Stimulated activated CD4-positive, alpha-beta T cell treated with anti-CD3 and anti-CD28 coated beads, Interleukin-4, amount 100 ng/mL, for 24 hours (primary cell): ENCODE data around the gene DRAXIN.

Source experiments
- DNase-seq: peaks from one replicate; pipeline ENCODE4 v3.0.0-alpha.2; 2020

Gene DRAXIN, protein sequence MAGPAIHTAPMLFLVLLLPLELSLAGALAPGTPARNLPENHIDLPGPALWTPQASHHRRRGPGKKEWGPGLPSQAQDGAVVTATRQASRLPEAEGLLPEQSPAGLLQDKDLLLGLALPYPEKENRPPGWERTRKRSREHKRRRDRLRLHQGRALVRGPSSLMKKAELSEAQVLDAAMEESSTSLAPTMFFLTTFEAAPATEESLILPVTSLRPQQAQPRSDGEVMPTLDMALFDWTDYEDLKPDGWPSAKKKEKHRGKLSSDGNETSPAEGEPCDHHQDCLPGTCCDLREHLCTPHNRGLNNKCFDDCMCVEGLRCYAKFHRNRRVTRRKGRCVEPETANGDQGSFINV

GRCh38 chr1:11691302-11691914 is at the start of gene DRAXIN:
TSS of gene DRAXIN (plus strand) at chr1:11691710. CDS start at chr1:11706259, 14,549 bp downstream.
- no peak for DNase-seq

DNA sequence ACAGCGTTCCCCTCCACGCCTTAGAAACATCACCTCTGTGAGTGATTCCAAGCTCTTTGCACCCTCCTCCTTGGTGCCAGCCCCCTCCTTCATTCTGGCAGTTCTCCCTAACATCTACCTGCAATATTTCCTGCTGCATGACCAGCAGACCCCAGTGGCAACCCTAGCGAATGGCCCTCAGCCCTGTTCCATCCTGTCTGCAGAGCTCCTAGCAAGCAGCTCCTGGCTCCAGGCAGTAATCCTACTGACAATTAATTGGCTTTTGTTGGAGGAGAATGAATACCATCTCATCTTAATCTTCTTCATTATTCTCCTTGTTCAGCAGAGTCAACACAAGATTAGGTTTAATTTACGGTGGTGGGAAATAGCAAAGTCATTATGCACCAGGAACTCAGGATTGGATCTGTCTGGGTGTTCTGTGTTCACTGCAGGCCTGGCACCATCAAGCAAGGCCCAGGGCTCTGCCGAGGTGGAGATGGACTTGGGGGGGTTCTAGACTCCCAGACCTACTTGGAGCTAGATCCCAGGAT is 49.7 kb upstream of the DRAXIN start:
- no peak for DNase-seq

DNA sequence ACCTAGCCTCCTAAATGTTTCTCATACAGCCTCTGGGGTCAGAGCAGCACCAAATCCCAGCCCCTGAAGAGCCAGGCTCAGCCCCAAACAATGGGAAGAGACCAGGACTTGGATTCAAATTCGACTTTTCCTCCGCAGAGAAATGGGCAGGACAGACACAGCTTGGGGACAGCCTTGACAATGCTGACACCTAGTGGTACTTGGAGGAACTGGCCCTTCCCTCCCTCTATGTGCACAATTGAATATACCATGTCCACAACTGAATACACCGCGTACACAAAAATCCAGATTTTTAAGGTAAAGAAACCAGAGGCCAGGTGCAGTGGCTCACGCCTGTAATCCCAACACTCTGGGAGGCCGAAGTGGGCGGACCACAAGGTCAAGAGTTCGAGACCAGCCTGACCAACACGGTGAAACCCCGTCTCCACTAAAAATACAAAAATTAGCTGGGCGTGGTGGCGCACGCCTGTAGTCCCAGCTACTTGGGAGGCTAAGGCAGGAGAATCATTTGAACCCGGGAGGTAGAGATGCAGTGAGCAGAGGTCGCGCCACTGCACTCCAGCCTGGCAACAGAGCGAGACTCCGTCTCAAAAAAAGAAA is 49.0 kb upstream of the DRAXIN start:
- DNase-seq: peak; percentile 79

DNA sequence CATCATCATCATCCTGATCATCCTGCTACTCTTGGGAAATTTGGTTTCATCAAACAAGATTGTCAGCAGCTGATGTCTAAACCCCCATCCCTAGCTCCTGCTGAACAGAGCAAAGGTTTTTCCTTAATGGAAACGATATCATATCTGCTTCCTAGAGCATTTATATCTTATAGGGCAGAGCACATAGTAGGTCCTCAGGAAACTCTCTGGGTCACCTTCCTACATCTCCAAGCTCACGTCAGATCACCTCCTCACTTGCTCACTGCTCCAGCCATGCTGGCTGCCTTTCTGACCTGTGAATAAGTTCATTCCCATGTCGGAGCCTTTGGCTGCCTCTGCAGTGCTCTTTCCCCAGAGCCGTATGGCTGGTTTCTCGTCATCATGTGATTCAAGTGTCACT is 47.7 kb upstream of the DRAXIN start:
- no peak for DNase-seq

GRCh38 chr1:11645270-11645669 is 46.2 kb upstream of the DRAXIN start:
- DNase-seq: no peak

- DNase-seq: peak; percentile 85
Measured at GRCh38 chr1:11645670-11646265, 45.7 kb upstream of the DRAXIN start.

DNA sequence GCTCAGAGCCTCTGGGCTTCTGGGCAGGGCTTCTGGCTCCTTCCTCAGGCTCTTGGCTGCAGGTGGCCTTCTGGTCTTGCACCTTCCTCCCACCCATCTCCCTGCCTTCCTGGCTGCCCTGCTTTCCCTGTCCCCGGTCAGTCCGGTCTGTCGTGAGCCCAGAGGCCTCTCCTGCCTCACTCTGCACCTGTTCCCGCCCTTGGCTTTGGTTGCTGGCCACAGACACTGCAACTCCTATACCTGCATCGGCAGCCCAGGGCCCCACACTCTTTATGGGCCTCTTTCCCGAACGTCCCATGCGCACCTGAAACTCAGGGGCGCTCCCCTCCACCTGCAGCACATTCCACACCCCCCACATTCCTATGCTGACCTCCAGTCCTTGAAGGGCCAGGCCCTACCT is 45.2 kb upstream of the DRAXIN start:
- no peak for DNase-seq

DNA sequence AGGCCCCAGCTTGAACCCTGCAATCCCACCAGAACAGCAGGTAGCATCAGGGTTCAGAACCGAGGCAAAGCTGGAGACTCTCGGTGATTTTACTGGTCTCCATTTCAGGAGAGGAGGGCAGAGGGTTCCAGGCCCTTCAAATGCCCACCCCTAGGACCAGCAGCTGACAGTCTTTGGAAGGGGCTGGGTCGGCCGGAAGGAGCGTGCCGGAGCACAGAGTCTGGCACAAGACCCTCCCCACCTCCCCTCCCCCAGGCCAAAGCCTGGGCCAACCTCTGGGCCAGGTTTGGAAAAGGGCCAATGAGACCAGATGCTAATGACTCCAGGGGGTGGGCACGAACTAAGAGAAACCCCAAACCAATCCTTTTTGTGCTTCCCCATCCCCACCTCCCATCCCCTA is 44.2 kb upstream of the DRAXIN start:
- no peak for DNase-seq

GRCh38 chr1:11648039-11648438 is 43.5 kb upstream of the DRAXIN start:
- no peak for DNase-seq

GRCh38 chr1:11648732-11649158 is 42.8 kb upstream of the DRAXIN start:
- peak; percentile 38 for DNase-seq

- no peak for DNase-seq
Measured at GRCh38 chr1:11649237-11649623, 42.3 kb upstream of the DRAXIN start.

DNA sequence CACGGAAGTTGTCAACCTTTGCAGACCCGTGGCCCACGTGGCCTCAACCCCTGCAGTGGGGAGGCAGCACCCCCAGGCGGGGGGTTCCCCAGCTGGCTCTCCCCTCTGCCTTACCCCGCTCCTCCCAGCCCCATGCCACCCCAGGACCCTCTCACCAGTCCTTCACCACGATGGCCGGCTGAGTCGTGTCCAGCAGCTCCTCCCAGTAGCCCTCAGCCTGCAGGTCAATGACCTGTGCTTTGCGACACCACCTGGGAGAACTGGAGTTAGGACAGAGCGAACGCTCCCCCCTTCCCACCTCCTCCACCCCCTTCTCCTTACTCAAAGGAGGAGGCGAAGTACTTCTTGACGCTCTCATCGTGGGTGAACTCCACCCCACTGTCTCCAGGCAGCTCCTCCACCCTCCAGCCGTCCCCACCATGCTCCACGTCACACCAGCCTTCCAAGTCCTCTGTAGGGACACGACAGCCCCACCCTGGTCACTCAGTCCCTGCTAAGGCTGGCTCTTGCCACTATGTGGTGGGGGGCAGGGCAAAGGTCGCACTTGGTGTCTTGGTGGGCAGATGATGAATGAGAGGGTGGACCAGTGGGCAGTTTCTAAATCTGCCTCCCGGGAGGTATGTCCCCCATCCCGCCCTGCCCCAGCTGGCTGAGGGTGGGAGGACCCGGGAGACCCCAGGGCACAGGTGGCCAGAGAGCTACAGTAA is 41.7 kb upstream of the DRAXIN start:
- no peak for DNase-seq

DNA sequence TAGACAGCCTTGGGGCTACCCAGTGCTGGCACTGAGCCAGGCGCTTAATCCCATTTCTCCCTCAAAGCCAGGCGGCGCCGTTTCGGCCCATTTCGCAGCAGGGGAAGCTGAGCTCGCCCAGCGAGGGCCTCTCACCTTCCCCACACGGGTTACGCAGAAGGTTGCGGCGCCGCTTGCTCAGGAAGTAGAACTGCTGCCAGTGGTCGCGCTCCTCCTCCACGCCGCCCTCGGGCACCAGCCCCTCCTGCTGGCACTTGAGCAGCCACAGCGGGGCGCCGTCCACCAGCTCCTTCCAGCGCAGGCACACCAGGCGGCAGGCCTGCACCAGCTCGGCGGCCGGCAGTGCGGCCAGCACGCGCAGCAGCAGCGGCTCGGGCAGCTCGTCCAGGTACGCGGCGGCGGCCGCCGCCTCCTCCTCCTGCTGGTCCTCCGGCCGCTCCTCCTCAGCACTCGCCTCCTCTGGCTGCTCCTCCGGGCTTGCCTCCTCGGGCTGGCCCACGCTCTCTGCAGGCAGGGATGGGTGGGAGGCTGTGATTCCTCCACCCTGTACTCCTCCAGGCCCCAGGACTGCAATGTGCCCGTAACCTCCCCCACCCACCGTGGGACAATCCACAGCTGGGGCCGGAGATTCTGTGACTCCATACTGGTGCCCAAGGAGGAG is 41.0 kb upstream of the DRAXIN start:
- DNase-seq: peak; percentile 80

GRCh38 chr1:11651017-11651416 is 40.5 kb upstream of the DRAXIN start:
- no peak for DNase-seq

DNA sequence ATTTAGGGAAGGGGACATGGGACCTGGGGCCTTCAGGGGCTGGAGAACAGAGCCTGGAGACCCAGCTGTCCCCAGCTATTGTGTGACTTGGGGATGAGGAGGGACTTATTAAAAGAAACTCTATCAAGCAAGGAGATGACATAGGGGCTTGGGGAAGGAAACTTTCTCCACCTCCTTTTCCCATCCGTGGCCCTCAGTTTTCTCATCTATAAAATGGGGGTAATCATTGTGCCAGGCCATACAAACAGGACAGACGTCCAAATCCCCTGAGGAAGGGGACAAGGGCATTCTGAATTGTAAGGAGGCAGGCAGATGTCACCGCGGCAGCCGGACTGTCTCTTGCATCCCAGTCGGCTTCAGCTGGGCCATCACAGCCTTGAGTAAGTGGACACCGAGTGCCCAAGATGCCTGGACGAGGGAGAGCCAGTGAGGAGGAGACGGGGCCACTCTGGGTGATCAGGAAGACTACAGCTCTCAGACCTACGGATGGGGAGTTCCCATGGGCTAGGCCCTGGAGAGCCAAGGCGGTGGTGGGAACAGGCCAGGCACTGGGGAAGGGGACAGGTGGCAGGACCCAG is 39.2 kb upstream of the DRAXIN start:
- DNase-seq: no peak

- DNase-seq: no peak
Measured at GRCh38 chr1:11653101-11653860, 38.2 kb upstream of the DRAXIN start.

DNA sequence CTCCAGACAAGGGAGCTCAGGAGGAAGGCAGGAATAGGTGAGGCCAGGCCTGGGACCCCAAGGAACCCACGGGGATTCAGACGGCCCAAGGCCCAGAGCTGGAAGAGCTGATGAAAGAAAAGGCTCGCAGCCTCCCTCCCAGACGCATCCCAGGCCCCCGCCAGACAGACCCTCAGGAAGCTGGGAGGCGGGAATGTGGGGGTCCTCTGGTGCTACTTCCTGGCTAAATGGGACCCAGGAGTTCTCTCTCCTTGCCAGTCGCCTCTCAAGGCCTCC is 37.7 kb upstream of the DRAXIN start:
- no peak for DNase-seq

DNA sequence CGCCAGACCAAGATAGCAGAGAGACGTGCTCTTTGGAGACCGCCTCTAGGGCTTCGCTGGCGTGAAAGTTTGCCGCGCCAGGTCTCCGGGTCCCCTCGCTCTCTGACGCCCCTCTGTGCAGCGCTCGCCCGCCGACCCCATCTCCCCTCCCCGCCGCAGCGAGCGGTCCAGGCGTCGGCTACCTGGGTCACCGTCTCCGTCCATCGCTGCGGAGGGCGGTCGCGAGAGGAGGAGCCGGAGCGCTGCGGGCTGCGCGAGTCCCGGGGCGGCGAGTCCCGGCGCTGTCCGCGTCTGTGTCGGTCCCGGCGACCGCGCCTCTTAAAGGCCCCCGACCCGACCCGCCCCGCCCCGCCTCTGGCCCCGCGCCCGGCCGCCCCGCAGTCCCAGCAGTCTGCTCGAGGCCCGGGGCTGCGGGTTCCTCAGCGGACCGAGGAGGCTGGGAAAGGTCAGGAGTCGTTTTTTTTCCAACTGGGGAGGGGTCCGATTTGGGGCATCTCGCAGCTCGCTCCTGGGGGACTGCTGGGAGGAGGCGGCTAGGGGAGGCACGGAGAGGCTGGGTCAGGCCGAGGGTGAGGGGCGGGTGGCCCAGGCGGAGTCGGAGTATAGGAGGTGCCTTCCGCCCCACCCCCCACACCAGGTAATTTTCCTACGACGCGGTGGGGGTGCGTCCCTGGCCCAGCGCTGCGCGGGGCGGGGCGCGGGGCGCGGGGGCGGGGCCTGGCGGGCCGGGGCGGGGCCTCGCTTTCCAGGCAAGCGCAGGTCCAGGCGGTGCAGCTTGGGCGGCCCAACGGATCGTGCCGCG is 37.2 kb upstream of the DRAXIN start, which contains the start of the genes FBXO2 and FBXO44:
Gene FBXO2, minus strand, starts transcription at position 293 of the 802 bp plus-strand sequence. Its CDS starts 89 bp downstream, at position 204.
Gene FBXO44, plus strand, starts transcription at position 741 of the 802 bp plus-strand sequence. CDS start 959 bp downstream, outside the sequence.
- DNase-seq: peak; percentile 65

DNA sequence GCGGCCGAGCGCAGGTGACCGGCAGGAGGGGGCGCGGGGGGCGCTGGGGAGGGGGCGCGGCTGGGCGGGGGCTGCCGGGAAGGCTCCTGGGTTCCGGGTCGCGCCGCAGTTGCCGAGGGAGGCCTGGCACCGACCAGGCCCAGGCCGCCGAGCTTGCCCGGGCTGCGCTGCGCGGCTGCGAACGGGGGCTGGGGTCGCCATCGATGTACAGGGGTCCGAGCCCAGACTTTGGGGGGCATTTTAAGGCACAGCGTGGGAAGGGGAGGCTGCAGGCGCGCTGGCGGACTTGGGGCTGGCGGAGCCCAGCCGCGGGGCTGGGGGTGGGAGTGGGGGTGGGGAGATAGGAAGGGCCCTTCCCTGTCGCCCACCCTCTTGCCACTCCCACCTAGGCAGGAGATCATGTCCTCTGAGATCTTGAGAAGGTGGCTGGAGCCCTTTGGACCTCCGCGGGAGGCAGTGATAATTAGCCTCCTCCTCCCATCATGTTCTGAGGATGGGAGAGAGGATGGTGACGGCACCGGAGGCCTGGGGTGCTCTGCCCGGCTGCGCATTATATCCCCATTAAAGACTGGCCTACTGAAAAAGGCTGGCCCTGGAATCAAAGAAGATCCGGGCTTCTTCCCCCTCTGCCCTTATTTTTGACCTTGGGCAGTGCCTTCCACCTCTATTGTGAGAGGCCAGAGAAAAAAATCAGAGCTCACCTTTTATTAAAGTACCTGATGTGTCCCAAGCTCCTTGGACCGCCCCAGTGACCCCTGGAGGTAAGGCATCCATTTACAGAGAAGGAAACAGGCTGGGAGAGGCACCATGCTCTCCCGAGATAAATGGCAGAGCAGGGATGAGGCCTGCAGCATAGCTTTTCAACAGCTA is 36.3 kb upstream of the DRAXIN start:
- no peak for DNase-seq
